ENCODE measurements around the gene ZNF281.

GRCh38 chr1:200410566-200410878, 686 bp upstream of the ZNF281 start:
- TF ChIP-seq CTCF (IDR thresholded peaks at IDR 0.05) (no peak), POLR2A (IDR thresholded peaks at IDR 0.05) (no peak), EP300 (IDR thresholded peaks at IDR 0.05) (no peak), POLR2AphosphoS5 (IDR thresholded peaks at IDR 0.05) (no peak)
